OCI-LY7 (cell line): Measurements from ENCODE around the gene NHLRC4.

ENCODE experiments used
- EZH2phosphoT487 ChIP-seq: fragments of 200-600 bp; sonication (generic); IDR thresholded peaks from 2 replicates; pipeline ENCODE4 v1.6.1; 2018; ENCODE audit warnings: low read depth, borderline replicate concordance, mild to moderate bottlenecking, mixed run types, antibody characterized with exemption, low read length, moderate library complexity, mixed read lengths
- TF ChIP-seq, protein P1 (sequence below): fragments of 200-600 bp; sonication (generic); conservative IDR thresholded peaks from 2 replicates; pipeline ENCODE4 v1.5.1; 2014; ENCODE audit warnings: mild to moderate bottlenecking, antibody characterized with exemption, low read length, moderate library complexity, mixed read lengths

DNA sequence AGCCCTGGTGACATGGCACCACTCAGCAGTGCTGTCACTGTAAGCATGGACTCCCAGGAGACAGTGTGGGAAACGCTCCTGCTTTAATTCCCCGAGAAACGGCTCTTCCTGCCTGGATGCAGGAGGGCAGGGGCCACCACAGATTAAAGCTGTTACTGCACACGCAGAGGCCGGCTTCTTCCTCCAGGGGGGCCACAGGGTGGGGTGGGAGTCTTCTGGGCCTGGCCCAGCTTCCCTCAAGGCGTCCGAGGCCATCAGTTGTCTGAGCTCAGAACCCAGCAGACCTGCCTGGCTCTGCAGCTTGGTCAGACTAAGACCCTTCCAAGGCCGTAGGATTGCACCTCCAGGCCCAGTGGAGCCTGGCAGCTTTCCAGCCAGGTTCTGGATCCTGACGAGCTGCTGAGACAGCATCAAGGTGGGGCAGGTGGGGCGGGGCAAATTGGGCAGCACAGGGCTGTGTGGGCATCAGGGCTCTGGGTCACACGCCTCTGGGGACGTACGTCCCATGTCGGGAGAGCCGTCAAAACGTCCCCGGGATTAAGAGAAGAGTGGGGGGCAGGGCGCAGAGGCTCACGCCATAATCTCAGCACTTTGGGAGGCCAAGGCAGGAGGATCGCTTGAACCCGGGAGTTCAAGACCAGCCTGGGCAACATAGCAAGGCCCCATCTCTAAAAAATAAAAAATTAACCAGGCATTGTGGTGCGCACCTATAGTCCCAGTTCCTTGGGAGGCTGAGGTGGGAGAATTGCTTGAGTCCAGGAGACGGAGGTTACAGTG, 44.3 kb upstream of the NHLRC4 start:
- TF ChIP-seq, protein P1, sequence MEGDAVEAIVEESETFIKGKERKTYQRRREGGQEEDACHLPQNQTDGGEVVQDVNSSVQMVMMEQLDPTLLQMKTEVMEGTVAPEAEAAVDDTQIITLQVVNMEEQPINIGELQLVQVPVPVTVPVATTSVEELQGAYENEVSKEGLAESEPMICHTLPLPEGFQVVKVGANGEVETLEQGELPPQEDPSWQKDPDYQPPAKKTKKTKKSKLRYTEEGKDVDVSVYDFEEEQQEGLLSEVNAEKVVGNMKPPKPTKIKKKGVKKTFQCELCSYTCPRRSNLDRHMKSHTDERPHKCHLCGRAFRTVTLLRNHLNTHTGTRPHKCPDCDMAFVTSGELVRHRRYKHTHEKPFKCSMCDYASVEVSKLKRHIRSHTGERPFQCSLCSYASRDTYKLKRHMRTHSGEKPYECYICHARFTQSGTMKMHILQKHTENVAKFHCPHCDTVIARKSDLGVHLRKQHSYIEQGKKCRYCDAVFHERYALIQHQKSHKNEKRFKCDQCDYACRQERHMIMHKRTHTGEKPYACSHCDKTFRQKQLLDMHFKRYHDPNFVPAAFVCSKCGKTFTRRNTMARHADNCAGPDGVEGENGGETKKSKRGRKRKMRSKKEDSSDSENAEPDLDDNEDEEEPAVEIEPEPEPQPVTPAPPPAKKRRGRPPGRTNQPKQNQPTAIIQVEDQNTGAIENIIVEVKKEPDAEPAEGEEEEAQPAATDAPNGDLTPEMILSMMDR: no peak
- TF ChIP-seq EZH2phosphoT487: no peak
